Stimulated activated CD8-positive, alpha-beta memory T cell treated with anti-CD3 and anti-CD28 coated beads, Interleukin-15, amount 100 ng/mL, for 1 hour (primary cell): Measurements from ENCODE around the gene RPL39L.

Source experiments
- DNase-seq: peaks from one replicate; pipeline ENCODE4 v3.0.0-alpha.2; 2020; ENCODE audit warnings: low read depth

The RPL39L gene

DNA sequence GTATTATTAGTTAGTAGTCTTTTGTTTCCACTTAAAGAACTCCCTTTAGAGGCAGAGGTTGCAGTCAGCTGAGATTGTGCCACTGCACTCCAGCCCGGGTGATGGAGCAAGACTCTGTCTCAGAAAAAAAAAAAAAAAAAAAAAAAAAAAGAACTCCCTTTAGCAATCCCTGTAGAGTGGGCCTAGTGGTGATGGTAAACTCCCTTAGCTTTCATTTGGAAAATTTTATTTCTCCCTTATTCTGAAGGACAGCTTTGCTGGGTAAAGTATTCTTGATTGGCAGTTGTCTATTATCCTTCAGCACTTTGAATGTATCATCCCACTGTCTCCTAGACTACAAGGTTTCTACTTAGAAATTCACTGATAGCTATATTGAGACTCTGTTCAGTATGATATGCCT, 46.0 kb downstream of the RPL39L start:
- DNase-seq: no peak

GRCh38 chr3:187088701-187089100, 50.6 kb downstream of the RPL39L start:
- no peak for DNase-seq

DNA sequence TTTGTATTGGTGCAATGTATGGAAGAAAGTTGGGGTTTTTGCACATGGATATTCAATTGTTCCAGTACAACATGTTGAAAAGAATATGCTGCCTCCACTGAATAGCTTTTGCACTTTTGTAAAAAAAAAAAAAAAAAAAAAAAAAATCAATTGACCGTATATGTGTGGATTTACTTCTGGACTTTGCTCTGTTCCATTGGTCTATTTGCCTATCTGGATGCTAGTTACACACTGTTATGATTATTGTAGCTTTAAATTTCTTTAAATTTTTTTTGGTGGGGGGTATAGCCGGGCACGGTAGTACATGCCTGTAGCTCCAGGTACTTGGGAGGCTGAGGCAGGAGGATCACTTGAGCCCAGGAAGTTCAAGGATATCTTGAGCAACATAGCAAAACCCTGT, 52.5 kb downstream of the RPL39L start:
- DNase-seq: no peak

DNA sequence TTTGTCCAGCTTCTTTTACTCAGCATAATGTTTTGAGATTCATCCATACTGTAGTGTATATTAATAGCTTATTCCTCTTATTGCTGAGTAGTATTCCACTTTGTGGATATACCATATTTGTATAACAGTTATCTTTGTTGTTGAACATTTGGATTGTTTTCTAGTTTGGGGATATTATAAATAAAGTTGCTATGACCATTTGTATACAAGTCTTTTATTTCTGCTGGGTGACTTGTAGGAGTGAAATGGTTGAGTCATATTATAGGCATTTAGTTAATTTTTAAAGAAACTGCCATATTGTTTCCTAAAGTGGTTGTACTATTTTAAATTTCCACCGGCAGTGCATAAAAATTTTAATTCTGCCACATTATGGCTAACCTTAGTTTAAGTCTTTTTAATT, 53.4 kb downstream of the RPL39L start:
- DNase-seq: no peak

DNA sequence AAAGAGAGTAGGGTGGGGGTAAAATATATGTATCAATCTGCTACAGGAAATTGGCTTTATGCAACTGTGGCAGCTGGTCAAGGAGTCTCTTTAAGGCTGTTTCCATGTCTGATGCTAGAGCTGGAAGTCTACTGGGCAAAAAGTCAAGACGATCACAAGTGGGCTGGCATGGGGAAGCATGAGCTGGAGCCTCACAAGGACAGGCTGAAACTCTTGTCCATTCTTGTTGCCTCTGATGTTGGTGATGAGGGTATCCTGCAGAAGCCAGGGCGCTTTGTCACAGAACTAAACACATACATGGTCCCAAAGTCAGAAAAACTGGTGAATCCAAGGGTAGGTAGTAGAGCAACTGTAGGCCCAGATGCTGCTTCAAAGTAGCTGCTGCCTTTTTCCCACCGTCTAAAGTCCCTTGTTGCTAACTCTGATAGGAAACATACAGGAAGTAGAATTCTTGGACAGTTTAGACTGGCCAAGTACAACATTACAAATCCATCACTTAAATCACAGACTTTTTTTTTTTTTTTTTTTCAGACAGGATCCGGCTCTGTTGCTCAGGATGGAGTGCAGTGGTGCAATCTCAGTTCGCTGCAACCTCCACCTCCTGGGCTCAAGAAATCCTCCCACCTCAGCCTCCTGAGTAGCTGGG, 54.2 kb downstream of the RPL39L start:
- no peak for DNase-seq

DNA sequence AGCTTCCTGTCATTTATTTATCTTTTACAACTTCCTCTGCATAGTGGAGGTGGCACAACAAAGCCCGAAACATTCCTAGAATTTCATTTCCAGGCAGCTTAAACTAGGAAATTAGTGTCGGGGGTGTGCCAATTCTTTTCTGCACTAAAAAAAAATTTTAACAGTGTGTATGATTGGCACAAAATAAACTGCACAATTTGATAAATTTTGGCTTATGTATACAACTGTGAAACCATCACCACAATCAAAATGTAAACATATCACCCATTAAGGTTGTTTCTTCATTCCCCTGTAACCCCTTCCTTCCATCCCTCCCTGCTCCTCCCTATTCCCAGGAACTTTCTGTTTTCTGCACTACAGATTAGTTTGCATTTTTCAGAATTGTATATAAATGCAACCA, 54.7 kb downstream of the RPL39L start:
- DNase-seq: no peak

- no peak for DNase-seq
Measured at GRCh38 chr3:187084126-187084525, 55.2 kb downstream of the RPL39L start.

DNA sequence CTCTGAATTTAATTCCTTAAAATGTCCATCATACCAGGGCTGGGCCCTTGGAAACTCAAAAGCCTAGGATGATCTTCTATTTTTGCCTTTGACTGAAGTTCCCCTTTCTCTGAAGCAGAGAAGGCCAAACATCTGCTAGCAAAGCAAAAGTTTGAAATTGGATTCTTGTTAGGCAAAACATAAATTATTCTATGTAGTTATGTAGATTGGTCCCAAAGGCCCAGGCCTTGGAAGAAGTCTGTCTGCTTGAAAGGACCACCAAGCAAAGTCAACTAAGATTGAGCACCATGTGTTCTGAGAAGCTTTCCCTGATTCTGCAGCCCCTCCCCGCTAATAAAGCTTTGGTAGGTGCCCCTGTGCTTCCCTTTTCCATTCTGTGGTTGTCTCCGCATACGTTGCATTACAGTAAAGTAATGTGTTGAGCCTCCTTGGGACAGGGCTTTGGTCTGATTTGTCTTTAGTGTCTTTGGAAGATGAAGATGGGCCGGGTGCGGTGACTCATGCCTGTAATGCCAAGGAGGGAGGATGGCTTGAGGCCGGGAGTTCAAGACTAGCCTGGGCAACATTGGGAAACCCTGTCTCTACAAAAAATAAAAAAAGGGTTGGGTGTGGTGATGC, 56.4 kb downstream of the RPL39L start:
- no peak for DNase-seq

DNA sequence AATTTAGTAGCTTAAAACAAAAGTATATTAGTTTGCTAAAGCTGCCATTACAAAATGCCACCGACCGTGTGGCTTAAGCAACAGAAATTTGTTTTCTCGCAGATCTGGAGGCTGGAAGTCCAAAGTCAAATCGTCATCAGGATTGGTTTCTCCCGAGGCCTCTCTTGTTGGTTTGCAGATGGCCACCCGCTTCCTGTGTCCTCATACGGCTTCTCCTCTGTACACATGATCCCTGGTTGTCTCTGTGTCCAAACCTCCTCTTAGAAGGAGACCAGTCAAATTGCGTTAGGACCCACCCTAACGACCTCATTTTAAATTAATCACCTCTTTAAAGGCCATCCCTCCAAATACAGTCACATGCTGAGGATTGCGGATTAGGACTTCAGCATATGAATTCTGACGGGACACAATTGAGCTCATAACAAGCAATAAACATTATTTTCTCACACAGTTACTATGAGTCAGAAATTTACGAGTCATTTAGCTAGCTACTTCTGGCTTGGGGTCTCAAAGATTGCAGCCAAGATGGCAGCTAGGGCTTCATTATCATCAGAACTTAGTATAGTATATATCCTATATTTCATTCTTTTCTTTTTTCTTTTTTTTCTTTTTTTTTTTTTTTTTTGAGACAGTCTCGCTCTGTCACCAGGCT, 58.4 kb downstream of the RPL39L start:
- no peak for DNase-seq

DNA sequence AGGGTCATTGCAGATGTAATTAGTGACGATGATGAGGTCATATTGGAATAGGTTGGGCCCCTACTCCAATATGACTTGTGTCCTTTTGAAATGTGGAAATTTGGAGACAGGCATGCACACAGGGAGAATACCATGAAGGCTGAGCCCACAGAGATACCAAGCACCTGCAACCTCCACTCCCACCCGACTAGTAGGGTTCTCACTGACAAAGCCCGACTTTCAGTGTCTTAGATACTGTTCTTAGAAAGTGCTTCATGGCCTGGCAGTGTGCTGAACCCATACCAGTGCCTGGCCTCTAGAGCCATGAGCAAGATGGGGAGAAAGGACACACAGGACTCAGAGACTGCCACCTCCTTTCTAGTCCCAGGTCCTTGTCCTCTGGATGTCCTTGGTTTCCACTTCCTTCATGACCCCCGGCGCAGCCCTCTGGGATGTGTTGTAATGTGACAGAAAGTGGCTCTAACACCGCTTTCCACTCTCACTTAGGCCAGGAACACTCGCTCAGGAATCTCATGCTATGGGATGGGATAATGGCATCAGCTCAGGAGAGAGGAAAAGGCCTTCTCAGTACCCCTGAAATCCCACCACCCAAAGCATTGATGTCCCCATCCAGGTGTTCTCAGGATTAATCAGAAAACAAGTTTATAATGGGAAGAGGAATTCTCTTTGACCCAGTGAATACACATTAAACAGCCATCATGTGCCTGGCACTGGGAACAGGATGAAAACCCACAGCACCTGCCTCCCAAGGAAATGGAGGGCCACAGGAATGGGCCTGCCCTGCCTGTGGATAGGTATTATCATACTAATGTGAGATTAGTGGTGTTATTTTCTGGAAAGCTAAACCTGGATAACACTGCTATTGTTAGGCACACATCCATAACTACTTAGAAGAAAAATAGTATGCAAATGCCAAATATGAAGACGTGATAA, 59.9 kb downstream of the RPL39L start:
- DNase-seq: no peak

DNA sequence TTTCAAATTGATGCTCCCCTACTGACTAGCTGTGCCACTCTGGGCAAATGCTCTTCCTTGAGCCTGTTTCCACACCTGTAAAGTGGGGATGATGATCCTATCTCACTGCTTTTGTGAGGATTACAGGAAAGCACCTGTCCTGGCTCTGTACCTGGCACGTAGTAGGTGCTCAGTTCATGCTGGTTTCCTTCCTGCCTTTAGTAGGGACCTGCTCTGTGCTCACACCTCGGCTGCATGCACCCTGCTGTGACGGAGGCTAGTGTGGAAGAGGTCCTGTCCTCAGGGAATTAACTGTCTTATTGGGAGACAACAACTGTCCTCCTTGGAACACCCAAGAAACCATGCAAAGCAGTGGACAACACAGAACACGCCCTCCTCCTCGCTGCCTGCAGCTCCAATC, 61.8 kb downstream of the RPL39L start:
- DNase-seq: no peak

- no peak for DNase-seq
Measured at GRCh38 chr3:187077085-187077484, 62.2 kb downstream of the RPL39L start.

DNA sequence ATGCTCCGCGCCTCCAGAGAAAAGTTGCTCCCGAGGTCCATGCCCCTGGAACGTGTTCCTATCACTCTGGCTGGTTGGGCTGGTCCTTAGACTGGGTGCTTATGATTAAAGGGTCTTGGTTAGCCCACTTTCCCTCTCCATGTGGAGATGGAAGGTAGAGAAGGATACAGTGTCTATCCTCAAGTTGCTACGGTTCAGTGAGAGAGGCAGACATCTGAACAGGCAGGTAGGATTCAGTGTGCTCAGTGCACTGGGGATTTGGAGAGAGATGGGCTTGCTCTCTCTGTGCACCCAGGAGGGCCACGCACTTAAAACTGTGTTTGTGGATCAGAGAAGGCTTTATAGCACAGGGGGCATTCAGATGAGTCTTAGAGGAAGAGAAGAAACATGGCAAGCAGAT, 63.0 kb downstream of the RPL39L start:
- DNase-seq: no peak

DNA sequence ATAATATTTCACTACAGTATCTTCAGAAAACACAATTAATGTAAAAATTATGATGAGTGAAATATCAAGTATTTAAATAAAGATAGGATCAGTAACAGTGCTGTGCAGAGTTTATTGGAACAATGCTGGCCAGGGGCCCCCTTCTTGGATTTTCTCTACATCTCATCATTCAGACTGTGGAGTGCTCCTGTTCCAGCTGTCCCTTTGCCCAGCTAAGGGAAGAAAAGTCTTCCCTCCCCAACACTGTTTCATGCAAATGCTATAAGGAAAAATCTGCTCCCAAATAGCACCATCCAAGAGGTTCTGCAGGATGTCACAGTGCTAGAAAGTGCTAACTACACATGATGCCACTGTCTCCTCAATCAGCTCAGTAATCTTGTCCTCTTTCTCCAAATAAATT, 64.5 kb downstream of the RPL39L start:
- no peak for DNase-seq

- DNase-seq: no peak
Measured at GRCh38 chr3:187073581-187074098, 65.7 kb downstream of the RPL39L start.

GRCh38 chr3:187072511-187072910, 66.8 kb downstream of the RPL39L start:
- no peak for DNase-seq

DNA sequence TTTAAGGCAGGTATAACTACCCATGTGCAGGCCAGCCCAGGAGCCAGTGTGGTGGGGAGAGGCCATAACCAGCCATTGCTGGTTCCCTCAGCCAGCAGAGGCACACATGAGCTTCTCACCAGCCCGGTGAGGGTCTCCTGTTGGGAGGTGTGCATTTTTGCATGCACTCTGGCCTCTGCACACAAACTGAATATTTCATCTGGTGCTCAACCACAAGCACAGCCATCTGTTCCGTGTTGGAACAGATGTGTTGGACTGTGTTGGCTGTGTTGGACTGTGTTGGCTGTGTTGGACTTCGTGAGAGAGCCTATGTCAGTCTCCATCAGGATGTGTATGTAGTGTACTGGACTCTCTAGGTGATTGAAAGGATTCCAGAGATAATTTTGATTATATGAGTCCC, 67.2 kb downstream of the RPL39L start:
- DNase-seq: no peak
